Heart left ventricle (tissue), 13 donors: ENCODE measurements around the gene AREL1.

Experiments used
- CTCF ChIP-seq, 12 donors: fragments of 200-600 bp; sonication (generic) in 4 of 12; IDR thresholded peaks; one replicate each; pipeline versions ENCODE4 v1.5.0 to v1.8.0; 2018 to 2022; ENCODE audit warnings: antibody characterized with exemption in 12 of 12, mild to moderate bottlenecking in 5 of 12
- POLR2A ChIP-seq, 2 donors: fragments of 450-650 bp; IDR thresholded peaks; one replicate each; pipeline ENCODE4 v1.6.1; 2017; ENCODE audit warnings: antibody characterized with exemption in 2 of 2, mild to moderate bottlenecking in 2 of 2, moderate library complexity in 2 of 2
- donor health status: ischemic (EF 13 %, LVEDD 7.1; RV severe dilation, severe dysfunction).
- donor health status: DM: no; HTN: yes; CAD: no.
- donor health status: DM: no; HTN: no; CAD: no.
- donor health status: ischemic (EF 25% LVEDD 6.9; RV normal size, moderate dysfunction).
- donor health status: ischemic (EF 25% LVEDD 5.7; RV mildly dilated, moderate dysfunction).
- donor health status: ischemic (EF 35%, LVEDD 5.7; RV mildly dilated, moderate dysfunction).
- donor health status: nonischemic (EF 11% LVEDD 7.7; RV severe dilation, severe dysfunction).
- donor health status: DM: yes; HTN: yes; CAD: no.
- donor health status: PGD.
- donor health status: ischemic (EF 29% LVEDD 5.4; RV normal size, mild dysfunction).
- donor health status: nonischemic (EF 23%, LVEDD 6.1; RV moderate dilation, normal function).

GRCh38 chr14:74754899-74755298 lies 42.0 kb upstream of the AREL1 start:
- TF ChIP-seq CTCF (IDR thresholded peaks at IDR 0.05) (no peak), POLR2A (IDR thresholded peaks at IDR 0.05) (no peak)
